GM12891 (cell line): ENCODE measurements around the gene CDH23.

Experiments used
- POLR2A ChIP-seq: IDR thresholded peaks from 2 replicates; pipeline ENCODE4 v1.6.1; 2011; ENCODE audit warnings: low read depth, low read length, control low read depth
- POLR2AphosphoS5 ChIP-seq: IDR thresholded peaks from 2 replicates; pipeline ENCODE4 v1.6.1; 2011; ENCODE audit warnings: low read depth, low read length, control low read depth

GRCh38 chr10:71483885-71484751 lies 87.4 kb downstream of the CDH23 start:
- TF ChIP-seq POLR2A (no peak), POLR2AphosphoS5 (no peak)
